Umbilical cord (tissue), 2 donors: ENCODE results near the gene PTPRG. TPM values are rescaled to one million over a fixed set of nuclear protein-coding genes. Genes with fewer than 3 reads are reported as not detected.
A peak's percentile ranks its signal among the peaks of the same experiment; 100 is the strongest.
"Not testable (repeated sequence)": the region's sequence is repeated elsewhere in the genome, so short reads cannot be mapped to it uniquely, and the experiment has no call there.

ENCODE experiments used
- DNase-seq: peaks from one replicate; pipeline ENCODE4 v3.0.0-alpha.2; 2015; ENCODE audit warnings: low spot score
- total RNA-seq: library from RNA; depleted of rRNA; stranded (reverse); fragments of >200 nt; gene quantifications from one replicate; pipeline ENCODE4 v1.2.3, GENCODE V29; 2014; ENCODE audit warnings: low replicate concordance; ENCODE audit not compliant: insufficient read depth

Gene PTPRG
- total RNA-seq, 1 donor from 2014 or later = 84.0 TPM

- DNase-seq = no peak
Observed at GRCh38 chr3:61796088-61796680, 234.8 kb downstream of the PTPRG start.

- DNase-seq = no peak
Observed at GRCh38 chr3:61796911-61797310, 235.5 kb downstream of the PTPRG start.

GRCh38 chr3:61802772-61803171 lies 241.4 kb downstream of the PTPRG start:
- no peak for DNase-seq

GRCh38 chr3:61803983-61804382 lies 242.6 kb downstream of the PTPRG start:
- no peak for DNase-seq

GRCh38 chr3:61804782-61805181 lies 243.4 kb downstream of the PTPRG start:
- DNase-seq = no peak

- no peak for DNase-seq
Observed at GRCh38 chr3:61805510-61806080, 244.2 kb downstream of the PTPRG start.

- DNase-seq = no peak
Observed at GRCh38 chr3:61806810-61807209, 245.4 kb downstream of the PTPRG start.

- DNase-seq = peak; percentile 45
Observed at GRCh38 chr3:61807865-61808276, 246.5 kb downstream of the PTPRG start.

GRCh38 chr3:61808526-61808925 lies 247.2 kb downstream of the PTPRG start:
- DNase-seq = peak; percentile 50

- DNase-seq = no peak
Observed at GRCh38 chr3:61808999-61809398, 247.6 kb downstream of the PTPRG start.

GRCh38 chr3:61809879-61810278 lies 248.5 kb downstream of the PTPRG start:
- no peak for DNase-seq

GRCh38 chr3:61810953-61811497 lies 249.7 kb downstream of the PTPRG start:
- no peak for DNase-seq

GRCh38 chr3:61811652-61812051 lies 250.3 kb downstream of the PTPRG start:
- no peak for DNase-seq

GRCh38 chr3:61812085-61812484 lies 250.7 kb downstream of the PTPRG start:
- no peak for DNase-seq

- DNase-seq = no peak
Observed at GRCh38 chr3:61812517-61812916, 251.1 kb downstream of the PTPRG start.

GRCh38 chr3:61813636-61814035 lies 252.3 kb downstream of the PTPRG start:
- no peak for DNase-seq

GRCh38 chr3:61814674-61815073 lies 253.3 kb downstream of the PTPRG start:
- DNase-seq = no peak

- not testable (repeated sequence) for DNase-seq
Observed at GRCh38 chr3:61816304-61816703, 254.9 kb downstream of the PTPRG start.

- DNase-seq = no peak
Observed at GRCh38 chr3:61819861-61820260, 258.5 kb downstream of the PTPRG start.

- no peak for DNase-seq
Observed at GRCh38 chr3:61820306-61820992, 259.1 kb downstream of the PTPRG start.

- DNase-seq = no peak
Observed at GRCh38 chr3:61821823-61822251, 260.5 kb downstream of the PTPRG start.

GRCh38 chr3:61822588-61822987 lies 261.2 kb downstream of the PTPRG start:
- no peak for DNase-seq
